GM19463 (cell line): ENCODE measurements around the gene AP5B1.

Experiments
- ATAC-seq: cut with Tn5 transposase; IDR thresholded peaks from one replicate; pipeline ENCODE4 v1.9.1; 2021; ENCODE audit warnings: mild to moderate bottlenecking, moderate library complexity; ENCODE audit not compliant: unreplicated experiment

The AP5B1 gene

DNA sequence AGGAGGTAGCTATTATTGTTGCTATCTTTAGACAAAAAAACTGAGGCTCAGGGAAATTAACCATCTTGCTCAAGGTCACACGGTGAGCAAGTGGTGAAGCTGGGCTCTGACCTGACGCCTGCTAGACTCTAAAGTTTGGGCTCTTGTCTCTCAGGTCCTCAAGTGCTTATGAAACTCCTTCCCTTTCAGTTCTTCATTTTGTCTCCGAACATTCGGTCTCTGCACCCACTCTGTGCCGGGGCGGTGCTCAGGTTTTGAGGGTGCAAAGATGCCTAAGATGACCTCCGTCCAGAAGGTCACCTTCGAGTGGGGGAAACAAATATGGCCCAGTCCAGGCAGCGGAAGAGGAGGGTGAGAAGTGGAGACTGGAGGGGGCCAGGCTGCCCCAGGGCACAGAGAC, 22.1 kb upstream of the AP5B1 start:
- peak; percentile 80 for ATAC-seq

DNA sequence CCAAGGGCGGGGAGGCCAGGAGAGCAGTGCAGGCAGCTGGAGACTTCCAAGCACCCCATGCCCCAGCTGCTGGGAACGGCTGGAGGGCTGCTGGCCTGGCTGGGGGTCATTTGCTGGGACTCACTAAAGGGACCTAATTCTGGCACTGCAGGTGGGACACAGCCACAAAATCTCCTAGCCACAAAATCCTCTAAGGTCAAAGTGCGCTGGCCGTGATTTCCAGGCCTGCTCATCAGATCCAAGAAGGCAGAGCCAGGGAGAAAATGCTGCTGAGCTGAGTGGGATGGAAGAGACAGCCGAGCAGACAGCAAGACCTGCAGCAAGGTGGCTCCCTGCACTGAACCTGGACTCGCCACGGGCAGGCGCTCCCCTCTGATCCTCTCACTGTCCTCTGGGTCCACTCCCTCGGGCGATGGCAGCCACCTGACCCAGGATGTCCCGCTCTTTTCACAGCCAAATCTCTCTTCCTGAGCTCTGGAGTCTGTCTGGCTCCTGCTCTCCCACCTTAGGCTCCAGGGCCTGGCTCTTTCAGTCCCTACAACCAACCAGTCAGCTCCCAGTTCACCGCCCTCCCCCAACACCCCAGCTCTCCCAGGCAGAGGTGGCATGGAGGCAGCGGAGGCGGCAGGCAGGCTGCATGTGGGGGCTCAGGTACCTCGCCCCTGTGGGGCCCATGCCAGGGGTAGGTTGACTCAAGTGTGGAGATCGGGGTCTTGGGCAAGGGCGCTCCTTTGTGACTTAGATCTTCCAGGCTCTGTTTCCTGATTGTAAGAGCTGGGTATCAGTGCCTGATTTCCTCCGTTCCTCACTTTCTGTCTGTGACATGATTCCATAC, 20.6 kb upstream of the AP5B1 start:
- no peak for ATAC-seq

DNA sequence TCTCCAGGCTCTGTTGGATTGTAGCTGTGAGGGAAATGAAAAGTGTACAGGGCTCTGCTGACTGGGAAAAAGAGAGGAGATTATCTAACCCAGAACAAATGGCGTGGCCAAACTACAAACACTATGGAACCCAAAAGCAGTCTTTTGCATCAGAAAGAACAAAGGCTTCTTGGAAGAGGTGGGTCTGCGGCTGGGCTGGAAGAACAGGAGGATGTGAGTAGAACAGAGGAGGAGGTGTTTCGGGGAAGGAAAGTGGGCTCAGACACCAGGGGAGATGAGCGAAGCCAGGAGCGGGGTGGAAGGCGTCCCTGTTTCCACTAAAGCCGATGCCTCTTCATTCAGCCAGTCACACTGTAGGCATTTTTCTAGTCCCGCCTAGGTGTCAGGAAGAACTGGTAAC, 18.1 kb upstream of the AP5B1 start:
- no peak for ATAC-seq

DNA sequence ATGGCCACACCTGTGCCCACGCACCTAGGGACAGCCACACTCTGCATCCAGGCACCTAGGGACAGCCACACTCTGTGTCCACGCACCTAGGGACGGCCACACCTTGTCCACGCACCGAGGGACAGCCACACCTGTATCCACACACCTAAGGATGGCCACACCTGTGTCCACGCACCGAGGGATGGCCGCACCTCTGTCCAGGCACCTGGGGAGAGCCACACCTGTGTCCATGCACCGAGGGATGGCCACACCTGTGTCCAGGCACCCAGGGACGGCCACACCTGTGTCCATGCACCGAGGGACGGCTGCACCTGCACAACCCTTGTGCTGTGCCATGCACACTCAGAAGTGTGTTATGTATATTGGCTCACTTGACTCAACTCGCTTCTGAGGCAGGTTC, 16.9 kb upstream of the AP5B1 start:
- ATAC-seq = no peak

DNA sequence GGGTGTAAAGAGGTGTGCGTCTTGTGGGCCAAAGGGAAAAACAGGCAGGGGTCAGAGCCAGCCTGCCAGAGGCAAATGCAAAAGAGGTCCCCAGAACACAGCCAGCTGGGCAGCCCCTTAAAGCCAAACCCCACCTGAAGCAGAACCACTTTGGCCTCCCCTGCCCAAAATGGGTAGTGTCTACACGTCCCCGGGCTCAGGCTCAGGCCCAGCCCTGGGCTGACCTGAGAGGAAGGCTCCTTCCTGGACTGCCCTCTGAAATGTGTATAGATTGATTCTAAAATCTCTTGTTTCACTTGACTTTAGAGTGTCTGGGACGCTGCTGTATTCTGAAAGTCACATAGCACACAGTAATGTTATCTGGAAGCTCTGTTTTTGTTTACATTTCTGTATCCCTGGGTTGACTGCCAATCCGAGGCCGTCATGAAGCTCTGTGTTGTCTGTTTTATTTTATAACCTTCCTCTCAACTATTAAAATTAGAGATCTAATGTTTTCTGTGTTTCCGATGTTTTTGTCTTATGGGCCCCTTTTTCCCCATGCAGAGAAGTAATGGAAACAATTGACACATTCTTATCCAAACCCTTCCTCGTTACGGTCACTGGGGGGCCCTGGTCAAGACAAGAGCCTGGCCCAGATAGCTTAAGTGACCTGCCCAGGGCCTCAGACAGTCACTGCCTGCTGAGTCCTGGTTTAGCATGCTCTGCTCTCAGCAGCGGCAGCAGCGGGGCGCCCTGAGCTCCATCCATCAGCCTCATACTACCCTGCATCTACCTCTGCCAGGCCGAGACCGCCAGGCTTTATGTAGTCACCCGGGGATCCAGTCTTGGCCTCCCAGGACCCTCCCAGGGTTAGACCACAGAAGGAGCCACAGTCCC, 16.2 kb upstream of the AP5B1 start:
- no peak for ATAC-seq

DNA sequence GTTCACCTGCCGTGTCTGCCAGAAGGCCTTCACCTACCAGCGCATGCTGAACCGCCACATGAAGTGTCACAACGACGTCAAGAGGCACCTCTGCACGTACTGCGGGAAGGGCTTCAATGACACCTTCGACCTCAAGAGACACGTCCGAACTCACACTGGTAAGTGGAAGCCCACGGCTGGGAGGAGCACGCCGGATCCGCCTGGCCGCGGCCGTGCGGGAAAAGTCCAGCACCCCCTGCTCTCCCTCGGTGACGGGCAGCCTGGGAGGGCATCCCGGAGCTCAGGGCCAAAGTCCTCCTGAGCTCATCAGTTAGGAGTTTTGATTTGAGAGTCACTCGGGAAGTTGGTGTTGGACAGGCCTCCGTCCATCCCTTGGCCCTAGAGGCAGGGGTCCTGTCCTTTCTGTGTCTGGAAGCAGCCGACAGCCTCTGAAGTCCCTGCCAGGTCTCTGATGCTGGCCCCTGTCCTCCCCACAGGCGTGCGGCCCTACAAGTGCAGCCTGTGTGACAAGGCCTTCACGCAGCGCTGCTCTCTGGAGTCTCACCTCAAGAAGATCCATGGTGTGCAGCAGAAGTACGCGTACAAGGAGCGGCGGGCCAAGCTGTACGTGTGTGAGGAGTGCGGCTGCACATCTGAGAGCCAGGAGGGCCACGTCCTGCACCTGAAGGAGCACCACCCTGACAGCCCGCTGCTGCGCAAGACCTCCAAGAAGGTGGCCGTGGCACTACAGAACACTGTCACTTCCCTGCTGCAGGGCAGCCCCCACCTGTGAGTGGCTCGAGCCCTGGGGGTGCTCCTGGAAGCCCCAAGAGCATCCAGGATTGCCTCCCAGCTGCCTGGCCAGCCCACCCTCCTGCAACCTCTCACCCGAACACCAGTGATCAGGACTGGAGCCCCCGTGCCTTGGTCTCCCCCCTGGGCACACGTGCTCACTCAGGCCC, 14.1 kb upstream of the AP5B1 start:
- no peak for ATAC-seq

DNA sequence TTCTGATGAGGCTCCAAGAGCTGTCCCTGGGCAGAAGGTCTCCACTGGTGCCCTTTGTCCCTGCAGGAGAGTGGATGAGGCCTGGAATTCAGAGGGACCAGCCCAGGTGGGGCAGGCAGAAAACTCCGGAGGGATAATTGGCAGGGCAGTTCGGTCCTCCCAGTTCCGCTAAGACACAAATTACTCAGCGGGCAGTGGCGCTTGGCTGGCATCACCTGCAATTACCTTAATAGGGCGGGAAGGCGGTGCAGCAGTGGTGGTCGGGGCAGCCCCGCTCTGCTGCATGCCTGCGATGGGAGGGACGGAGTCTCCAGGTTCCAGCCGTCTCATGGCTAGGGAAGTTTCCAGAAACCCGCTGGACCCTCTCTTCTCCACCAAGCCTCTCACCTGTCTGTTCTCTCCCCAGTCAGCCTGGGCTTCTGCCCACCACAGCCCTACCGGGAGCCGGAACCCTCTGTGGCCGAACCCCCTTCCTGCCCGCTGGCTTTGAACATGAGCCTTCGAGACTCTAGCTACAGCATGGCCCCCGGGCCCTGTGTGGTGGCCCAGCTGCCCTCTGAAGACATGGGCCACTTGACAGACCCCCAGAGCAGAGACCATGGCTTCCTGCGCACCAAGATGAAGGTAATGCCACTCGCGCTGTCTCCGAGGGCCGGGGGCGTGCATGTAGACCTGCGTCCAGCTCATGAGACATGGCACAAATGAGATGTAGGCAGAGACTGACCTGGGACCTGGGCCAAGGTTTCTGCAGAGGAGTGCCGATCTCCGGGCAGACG, 13.0 kb upstream of the AP5B1 start:
- no peak for ATAC-seq

DNA sequence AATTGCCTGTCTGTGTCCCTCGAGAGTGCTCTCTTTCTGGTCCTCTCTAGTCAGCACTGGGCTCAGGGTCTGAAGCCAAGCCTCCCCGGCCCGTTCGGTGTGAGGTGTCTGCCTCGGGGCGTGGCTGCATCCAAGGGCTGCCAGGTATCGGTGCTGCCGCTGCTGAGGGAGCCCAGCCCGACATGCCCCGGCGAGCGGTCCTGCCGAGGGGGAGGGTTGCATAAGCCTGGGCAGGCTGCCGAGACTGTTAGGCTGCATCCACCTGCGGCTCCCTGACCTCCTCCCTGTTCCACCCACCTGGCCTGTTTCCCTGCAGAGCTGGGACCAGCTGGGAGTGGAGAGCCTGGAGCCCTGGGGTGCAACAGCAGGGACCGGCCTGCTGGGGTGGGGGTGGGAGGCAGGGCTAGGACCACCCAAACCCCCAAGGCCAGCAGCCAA, 12.4 kb upstream of the AP5B1 start:
- ATAC-seq = no peak

DNA sequence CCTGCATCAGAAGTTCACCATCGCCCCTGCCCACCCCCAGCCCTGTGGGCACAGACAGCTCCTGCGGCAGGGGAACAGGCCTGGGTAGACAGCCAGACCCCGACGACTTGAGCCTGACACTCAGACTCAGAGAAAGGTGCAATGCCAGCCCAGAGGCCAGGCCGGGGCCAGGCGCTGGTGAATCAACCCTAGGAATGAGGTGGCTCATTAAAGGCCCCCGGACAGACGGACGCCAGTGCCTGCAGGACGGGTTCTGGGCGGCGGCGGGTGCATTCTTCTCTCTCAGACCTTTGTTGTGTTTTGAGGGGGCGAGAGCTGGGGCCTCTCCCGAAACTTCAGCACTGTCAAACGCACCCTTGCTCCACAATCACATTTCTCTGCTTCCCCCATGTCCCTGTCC, 11.7 kb upstream of the AP5B1 start:
- no peak for ATAC-seq

DNA sequence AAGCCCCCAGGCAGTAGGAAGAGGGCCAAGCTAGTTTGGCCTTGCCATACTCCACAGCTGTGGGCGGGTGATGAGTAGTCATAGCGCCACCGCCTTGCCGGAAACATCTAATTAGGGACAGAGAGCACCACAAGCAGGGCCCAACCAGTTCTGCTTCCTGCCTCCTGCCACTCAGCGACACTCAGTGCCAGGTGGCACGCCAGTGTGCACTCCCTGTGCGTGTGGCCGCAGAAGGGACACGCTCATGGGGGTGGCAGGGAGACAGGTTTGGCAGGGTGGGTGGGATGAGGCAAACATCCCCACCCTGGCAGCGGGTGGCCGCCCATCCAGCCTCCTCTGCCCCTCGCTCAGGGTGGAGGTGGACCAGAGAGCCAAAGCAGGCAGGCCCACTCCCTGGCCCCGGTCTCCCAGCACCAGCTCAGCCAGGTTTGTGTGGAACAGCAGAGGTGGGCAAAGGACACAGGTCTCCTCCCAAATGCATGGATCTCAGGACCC, 11.0 kb upstream of the AP5B1 start:
- peak; percentile 97 for ATAC-seq

DNA sequence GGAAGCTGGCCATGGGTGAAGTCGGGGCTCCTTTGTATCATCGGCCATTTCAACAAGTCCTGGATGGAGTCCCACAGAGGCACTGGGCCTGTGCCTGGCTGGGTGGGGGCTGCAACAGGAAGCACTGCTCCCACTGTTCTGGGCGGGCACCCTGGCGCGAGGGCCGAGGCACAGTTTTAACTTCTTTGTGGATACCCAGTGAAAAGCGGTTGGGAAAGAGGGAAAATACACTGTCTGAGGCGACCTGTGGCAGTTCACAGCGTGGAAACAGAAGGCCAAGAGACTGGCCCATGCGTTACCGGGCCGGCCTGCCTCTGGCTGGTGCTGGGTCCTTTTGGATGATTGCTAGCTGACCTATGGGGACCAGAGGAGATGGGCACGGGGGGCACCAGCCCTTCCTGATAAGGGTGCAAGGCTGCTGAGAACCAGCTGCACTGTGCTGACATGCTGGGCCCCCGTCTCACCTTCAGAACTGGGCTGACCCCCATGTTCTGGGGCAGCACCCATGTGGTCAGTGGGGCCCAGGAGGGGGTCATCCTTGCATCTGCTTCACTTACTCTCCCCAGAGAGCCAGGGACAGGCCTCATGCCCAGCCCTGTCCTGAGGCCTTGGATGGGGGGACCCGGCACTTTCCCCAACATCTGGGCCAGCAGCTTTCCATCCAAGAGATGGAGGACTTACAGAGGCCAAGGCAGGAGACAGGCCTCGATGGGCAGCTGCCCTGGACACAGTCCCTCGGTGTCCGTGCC, 10.3 kb upstream of the AP5B1 start:
- ATAC-seq = no peak

DNA sequence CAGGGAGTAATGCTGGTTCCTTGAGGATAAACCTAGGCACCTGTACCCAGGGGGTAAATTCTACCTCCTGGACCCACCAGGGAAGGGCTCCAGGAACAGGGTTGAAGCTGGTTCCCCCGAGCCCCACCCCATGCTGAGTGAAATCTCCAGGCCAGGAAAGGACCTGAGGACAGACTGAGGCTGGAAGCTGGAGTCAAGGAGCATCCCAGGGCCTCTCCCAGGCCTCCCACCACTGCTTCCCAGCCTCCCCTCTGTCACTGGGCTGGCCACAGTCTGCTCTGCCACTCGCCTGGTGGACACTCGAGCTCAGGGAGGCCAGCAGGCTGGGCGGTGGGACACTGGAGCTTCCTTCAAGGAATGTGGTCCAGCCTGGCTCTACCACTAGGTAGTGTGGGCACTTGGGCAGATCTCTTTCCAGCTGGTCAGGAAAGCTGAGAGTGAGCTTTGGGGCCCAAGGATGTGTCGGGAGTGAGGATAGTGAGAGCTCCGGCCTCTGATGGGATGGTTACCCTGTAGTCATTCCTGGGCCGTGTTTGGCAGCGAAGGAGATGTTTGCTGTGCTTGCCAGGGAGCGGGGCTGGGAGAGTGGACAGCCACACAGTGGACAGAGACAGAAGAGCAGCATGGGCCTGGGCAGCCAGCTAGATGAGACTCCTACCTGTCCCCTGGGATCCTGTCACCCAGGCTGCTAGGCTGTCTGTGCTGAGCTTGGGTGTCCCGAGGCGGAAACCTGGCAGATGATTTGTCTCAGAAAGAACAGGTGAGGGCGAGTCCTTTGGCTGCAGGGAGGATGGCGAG, 9.5 kb upstream of the AP5B1 start:
- no peak for ATAC-seq

DNA sequence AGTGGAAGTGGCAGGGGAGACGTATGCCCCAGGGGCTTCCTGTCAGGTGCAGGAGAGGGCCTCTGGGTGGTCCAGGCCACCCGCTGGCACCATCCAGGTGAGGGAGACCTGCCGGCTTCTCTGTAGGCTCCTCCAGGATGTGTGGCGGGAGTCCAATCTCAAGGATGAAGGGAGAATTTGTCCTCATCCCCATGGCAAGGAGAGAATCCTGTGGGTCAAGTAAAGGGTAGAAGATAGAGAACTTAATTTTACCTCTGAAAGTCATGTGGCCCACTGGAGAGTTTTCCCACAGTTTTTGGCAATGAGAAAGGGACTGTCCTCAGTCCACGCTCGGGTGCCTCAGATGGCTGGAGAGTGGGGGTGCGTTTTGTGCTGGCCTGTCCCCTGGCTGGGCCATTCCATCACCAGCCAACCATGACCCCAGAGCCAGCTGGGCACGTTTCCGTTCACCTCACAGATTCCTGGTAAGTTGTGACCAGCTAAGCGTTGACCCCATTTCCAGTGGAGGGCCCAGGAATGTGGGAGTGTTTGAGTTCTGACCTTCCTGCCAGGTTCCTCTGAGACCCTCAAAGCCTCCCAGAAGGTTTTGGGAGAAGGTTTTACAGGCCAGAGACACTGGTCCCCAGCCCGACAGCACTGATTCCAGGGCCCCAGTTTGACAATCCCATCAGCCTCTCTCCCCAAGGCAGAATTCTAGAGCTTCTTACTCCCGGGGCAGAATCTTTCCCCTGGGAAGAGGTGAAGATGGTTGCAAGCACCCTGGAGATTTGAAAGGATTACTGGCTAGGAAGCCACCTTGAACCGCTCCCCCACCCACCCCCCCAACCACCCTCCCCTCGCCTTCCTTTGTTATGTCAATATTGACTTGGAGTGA, 8.7 kb upstream of the AP5B1 start:
- no peak for ATAC-seq

DNA sequence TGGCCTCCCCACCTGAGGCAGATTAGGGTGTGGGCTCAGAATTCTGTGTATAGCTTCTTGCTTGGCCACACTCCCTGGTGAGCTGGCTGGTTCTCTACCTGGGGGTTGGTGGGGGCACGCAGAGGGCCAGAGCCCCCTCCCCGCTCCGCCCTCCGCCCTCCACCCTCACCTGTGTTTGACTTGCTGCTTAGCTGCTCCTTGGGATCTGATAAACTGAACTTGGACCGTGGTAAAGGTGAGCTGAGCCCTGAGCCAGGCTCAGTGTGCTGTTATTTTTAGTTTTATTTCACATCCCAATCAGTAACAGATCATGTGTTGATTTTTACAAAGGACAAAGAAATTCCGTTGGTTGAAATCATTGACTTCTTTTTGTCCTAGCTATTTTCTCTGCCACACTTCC, 8.0 kb upstream of the AP5B1 start:
- no peak for ATAC-seq

DNA sequence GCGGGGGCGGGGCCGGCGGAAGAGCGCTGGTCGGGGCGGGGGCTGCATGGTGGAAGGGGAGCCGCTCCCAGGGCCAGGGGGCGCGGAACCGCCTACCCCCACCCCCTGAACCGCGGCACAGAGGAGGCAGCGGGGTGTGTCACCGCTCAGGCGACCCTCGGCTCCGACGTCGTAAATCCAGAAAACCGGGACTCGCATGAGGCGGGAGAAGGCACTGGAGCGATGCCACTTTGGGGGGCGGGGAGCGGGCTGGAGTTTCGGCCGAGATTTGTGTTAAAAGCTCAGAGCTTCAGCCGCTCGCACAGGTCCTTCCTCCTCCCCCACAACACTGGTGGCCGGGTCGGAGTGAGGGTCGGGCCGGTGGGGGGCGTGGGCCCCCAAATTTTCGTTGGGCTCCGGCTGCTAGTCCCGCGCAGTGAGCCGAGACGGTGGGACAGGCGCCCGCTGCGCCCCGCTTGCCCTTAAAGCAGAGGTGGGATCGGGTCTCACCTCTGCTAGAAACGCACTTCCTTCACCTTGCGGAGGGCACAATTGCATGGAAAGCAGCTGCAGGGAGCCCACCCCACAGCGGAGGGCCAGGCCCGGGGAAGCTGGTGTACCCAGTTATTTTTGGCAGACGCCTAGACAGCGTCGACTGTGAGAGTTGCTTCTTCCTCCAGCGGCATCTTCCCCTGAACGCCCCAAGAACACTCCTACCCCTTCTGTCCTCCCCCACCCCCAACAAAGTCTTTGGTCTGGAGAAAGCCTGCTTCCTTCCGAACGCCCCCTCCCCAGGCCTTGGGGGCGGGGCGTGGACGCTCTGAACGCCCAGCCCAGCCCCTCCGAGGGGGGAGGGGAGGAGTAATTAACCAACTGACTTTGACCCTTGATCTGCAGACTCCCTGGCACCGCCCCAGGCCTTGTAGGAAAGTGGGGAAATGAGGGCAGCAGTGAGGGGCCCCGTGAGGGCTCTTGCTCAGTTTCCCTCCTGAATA, 7.2 kb upstream of the AP5B1 start:
- no peak for ATAC-seq
